Vagina (tissue), 2 donors: Measurements from ENCODE around the gene RHOT2.

Experiments
- POLR2A ChIP-seq, 2 donors: fragments of 450-650 bp; IDR thresholded peaks; one replicate each; pipeline ENCODE4 v1.6.1; 2017; ENCODE audit warnings: antibody characterized with exemption in 2 of 2, mild to moderate bottlenecking in 2 of 2, moderate library complexity in 2 of 2
- POLR2AphosphoS5 ChIP-seq, 2 donors: sonication (generic); formaldehyde crosslinking; IDR thresholded peaks; one replicate each; pipeline ENCODE4 v1.9.0; 2017; ENCODE audit warnings: antibody characterized with exemption in 2 of 2, mild to moderate bottlenecking in 2 of 2, low read depth in 1 of 2; ENCODE audit not compliant: insufficient read depth in 1 of 2
- TF ChIP-seq, protein P1 (sequence below), 3 experiments: fragments of 450-650 bp in 2 of 3; fragments of 200-600 bp in 1 of 3; sonication (generic) in 1 of 3; IDR thresholded peaks; one replicate each; pipeline ENCODE4 v1.5.1; 2017 to 2019; ENCODE audit warnings: antibody characterized with exemption in 3 of 3, mild to moderate bottlenecking in 2 of 3, moderate library complexity in 2 of 3

DNA sequence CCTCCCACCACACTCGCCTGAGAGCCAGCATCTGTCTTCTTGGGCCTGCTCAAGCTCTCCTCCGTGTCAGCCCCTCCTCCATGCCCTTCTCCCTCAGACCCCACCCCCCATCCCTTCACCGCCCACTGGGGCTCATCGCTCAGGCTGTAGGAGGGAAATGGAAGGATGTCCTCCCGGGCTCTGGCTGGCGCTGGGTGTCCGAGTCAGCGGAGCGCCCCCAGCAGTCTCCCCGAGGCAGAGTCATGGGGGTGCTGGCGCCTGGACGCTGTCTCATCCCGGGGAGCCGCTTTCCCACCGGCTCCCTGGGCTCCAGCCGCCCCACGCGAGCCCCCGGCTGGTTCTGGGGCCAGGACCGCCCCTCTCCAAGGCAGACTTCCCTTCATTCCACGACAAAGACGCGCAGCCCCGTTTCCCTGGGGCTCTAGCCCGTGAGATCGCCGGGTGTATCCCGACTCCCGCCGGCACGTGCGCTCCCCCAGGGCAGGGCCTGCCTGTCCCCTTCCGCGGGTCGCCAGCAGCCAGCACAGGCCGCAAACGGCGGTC, 52.6 kb downstream of the RHOT2 start:
- TF ChIP-seq, protein P1, sequence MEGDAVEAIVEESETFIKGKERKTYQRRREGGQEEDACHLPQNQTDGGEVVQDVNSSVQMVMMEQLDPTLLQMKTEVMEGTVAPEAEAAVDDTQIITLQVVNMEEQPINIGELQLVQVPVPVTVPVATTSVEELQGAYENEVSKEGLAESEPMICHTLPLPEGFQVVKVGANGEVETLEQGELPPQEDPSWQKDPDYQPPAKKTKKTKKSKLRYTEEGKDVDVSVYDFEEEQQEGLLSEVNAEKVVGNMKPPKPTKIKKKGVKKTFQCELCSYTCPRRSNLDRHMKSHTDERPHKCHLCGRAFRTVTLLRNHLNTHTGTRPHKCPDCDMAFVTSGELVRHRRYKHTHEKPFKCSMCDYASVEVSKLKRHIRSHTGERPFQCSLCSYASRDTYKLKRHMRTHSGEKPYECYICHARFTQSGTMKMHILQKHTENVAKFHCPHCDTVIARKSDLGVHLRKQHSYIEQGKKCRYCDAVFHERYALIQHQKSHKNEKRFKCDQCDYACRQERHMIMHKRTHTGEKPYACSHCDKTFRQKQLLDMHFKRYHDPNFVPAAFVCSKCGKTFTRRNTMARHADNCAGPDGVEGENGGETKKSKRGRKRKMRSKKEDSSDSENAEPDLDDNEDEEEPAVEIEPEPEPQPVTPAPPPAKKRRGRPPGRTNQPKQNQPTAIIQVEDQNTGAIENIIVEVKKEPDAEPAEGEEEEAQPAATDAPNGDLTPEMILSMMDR (IDR thresholded peaks at IDR 0.05), result no peak
- TF ChIP-seq POLR2A (IDR thresholded peaks at IDR 0.05), result no peak
- TF ChIP-seq POLR2AphosphoS5 (IDR thresholded peaks at IDR 0.05; ENCODE audit: insufficient read depth in 1 of 2, low read depth in 1 of 2), result peak in 1 of 2 donors; percentile 32
